Measurements from ENCODE around the gene DPYSL4. TPM values are rescaled to one million over a fixed set of nuclear protein-coding genes. Genes with fewer than 3 reads are reported as not detected.

The DPYSL4 gene
- total and polyA plus RNA-seq, 2 experiments from 2014 or later: 2.1 to 4.1 TPM

DNA sequence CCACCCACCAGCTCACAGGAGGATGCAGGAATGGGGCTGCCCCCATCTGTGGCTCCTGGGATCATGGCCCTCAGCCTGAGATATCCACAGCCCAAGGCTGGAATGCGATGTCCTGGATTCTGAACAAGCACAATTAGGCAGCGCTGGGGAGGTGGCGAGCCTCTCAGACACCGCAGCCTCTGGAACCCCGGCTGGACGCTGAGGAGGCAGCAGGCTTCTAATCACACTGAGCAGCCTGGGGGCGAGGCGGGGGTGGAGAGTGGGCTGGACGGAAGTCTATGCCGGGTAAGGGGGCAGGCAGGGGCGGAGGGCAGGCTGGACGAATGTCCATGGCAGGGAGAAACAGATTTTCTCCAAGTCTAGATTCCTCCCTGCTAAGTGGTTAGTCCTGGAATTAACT, 56.4 kb downstream of the DPYSL4 start:
- Histone ChIP-seq H4K20me1 (ENCODE audit: insufficient read depth, poor library complexity, severe bottlenecking) (no peaks in the 10 kb centered on the region), H3K36me3 (replicated peaks; ENCODE audit: insufficient read depth, low read depth) (no peaks in the 10 kb centered on the region), H2AFZ (no peak overlapping the region), H3K9me2 (replicated peaks; ENCODE audit: insufficient read depth) (no peaks in the 10 kb centered on the region), H3K9me3 (ENCODE audit: low read depth) (no peaks in the 10 kb centered on the region), H3K79me2 (no peaks in the 10 kb centered on the region), H3K4me3 (no peak overlapping the region), H3K4me2 (no peak overlapping the region), H3K27ac (no peak overlapping the region), H3K27me3 (no peaks in the 10 kb centered on the region), H3K4me1 (ENCODE audit: insufficient read depth) (no peaks in the 10 kb centered on the region)
- DNase-seq (ENCODE audit: low spot score): no peak
- TF ChIP-seq, protein P1, sequence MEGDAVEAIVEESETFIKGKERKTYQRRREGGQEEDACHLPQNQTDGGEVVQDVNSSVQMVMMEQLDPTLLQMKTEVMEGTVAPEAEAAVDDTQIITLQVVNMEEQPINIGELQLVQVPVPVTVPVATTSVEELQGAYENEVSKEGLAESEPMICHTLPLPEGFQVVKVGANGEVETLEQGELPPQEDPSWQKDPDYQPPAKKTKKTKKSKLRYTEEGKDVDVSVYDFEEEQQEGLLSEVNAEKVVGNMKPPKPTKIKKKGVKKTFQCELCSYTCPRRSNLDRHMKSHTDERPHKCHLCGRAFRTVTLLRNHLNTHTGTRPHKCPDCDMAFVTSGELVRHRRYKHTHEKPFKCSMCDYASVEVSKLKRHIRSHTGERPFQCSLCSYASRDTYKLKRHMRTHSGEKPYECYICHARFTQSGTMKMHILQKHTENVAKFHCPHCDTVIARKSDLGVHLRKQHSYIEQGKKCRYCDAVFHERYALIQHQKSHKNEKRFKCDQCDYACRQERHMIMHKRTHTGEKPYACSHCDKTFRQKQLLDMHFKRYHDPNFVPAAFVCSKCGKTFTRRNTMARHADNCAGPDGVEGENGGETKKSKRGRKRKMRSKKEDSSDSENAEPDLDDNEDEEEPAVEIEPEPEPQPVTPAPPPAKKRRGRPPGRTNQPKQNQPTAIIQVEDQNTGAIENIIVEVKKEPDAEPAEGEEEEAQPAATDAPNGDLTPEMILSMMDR (IDR thresholded peaks at IDR 0.05; ENCODE audit: poor library complexity): no peak
- TF ChIP-seq EZH2phosphoT487 (IDR thresholded peaks at IDR 0.05; ENCODE audit: low read depth, severe bottlenecking, unreplicated experiment) (no peak), EZH2 (IDR thresholded peaks at IDR 0.05; ENCODE audit: borderline replicate concordance) (no peak)
- WGBS (ENCODE audit: low lambda C conversion rate, missing lambda C conversion rate): 72% methylated on average over 12 of the region's 12 CpGs

DNA sequence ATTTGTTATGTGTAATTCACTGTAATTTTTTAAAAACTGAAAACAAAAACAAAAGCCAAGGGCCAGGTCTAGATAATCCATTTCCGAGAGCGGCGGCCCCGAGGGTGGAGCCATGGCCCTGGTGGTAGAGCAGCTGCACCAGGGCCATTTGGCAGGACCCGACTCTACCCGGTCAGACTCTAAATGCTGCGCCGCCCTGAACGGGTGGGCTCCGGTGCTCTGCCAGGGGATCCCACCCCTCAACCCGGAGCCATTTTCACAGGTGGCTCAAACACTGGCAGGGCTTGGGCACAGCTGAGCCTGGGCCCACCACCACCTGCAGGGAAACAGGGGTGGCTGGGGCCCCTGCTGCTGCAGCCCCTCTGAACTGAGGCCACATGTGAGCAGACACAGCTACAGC, 56.9 kb downstream of the DPYSL4 start:
- no peak for DNase-seq (ENCODE audit: low spot score)
- Histone ChIP-seq H3K4me1 (ENCODE audit: insufficient read depth) (peaks cover 4% of the 10 kb centered on the region), H3K79me2 (no peaks in the 10 kb centered on the region), H3K36me3 (replicated peaks; ENCODE audit: insufficient read depth, low read depth) (no peaks in the 10 kb centered on the region), H3K9me3 (ENCODE audit: low read depth) (no peaks in the 10 kb centered on the region), H3K27me3 (no peaks in the 10 kb centered on the region), H3K27ac (no peak overlapping the region), H3K4me2 (no peak overlapping the region), H4K20me1 (ENCODE audit: insufficient read depth, poor library complexity, severe bottlenecking) (no peaks in the 10 kb centered on the region), H3K9me2 (replicated peaks; ENCODE audit: insufficient read depth) (no peaks in the 10 kb centered on the region), H2AFZ (no peak overlapping the region), H3K4me3 (no peak overlapping the region)
- WGBS (ENCODE audit: low lambda C conversion rate, missing lambda C conversion rate): 92% methylated on average over 11 of the region's 11 CpGs
- TF ChIP-seq EZH2 (IDR thresholded peaks at IDR 0.05; ENCODE audit: borderline replicate concordance) (no peak), EZH2phosphoT487 (IDR thresholded peaks at IDR 0.05; ENCODE audit: low read depth, severe bottlenecking, unreplicated experiment) (no peak)
- TF ChIP-seq, protein P1 (IDR thresholded peaks at IDR 0.05; ENCODE audit: poor library complexity): no peak

DNA sequence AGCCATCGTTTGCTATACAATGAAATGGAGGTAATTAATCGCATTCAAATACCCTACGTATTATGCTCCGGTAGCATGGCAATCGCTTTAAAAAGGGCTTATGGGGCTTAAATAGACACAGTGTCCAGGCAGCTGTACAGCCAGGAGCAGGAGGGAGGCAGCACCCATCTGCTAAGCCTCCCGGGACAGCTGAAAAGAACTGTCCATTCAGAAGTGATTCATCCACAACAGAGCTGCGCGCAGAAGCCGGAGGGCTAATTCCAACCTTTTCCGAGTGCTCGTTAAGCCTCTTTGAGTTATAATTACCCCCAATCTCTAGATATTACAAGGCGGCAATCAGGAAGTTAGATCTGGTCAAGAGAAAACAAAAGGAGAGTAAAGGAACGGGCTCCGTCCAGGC, 58.3 kb downstream of the DPYSL4 start:
- Histone ChIP-seq H3K4me3 (no peak overlapping the region), H3K4me2 (no peak overlapping the region), H3K9me3 (ENCODE audit: low read depth) (no peaks in the 10 kb centered on the region), H3K27me3 (no peaks in the 10 kb centered on the region), H3K79me2 (no peaks in the 10 kb centered on the region), H3K27ac (no peak overlapping the region), H3K4me1 (ENCODE audit: insufficient read depth) (peaks cover 5% of the 10 kb centered on the region), H4K20me1 (ENCODE audit: insufficient read depth, poor library complexity, severe bottlenecking) (no peaks in the 10 kb centered on the region), H3K9me2 (replicated peaks; ENCODE audit: insufficient read depth) (no peaks in the 10 kb centered on the region), H2AFZ (no peak overlapping the region), H3K36me3 (replicated peaks; ENCODE audit: insufficient read depth, low read depth) (no peaks in the 10 kb centered on the region)
- no peak for DNase-seq (ENCODE audit: low spot score)
- 87% methylated on average over 14 of the region's 14 CpGs for WGBS (ENCODE audit: low lambda C conversion rate, missing lambda C conversion rate)
- no peak for TF ChIP-seq EZH2 (IDR thresholded peaks at IDR 0.05; ENCODE audit: borderline replicate concordance)

DNA sequence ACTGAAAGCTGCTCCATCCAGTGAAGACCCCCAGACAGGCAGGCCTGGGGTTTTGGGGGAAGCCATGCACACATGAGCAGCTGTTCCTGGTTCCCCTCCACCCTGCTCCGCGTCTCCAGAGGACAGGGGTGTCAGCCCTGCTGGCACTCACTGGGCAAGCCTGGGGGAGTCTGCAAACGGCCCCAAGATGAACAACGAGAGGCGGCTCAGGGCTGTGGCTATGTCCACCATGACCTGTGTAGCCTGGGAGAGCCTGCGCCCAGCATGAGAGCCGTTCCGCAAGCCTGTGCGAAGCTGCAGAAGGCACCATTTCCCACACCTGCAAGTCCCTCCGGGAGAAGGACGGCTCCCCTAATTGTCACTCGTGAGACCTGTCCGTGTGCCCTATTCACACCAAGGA, 59.5 kb downstream of the DPYSL4 start:
- Histone ChIP-seq H2AFZ (no peak overlapping the region), H4K20me1 (ENCODE audit: insufficient read depth, poor library complexity, severe bottlenecking) (no peaks in the 10 kb centered on the region), H3K27ac (no peak overlapping the region), H3K36me3 (replicated peaks; ENCODE audit: insufficient read depth, low read depth) (no peaks in the 10 kb centered on the region), H3K79me2 (no peaks in the 10 kb centered on the region), H3K4me1 (ENCODE audit: insufficient read depth) (peaks cover 5% of the 10 kb centered on the region), H3K9me3 (ENCODE audit: low read depth) (no peaks in the 10 kb centered on the region), H3K4me3 (no peak overlapping the region), H3K27me3 (no peaks in the 10 kb centered on the region), H3K4me2 (no peak overlapping the region), H3K9me2 (replicated peaks; ENCODE audit: insufficient read depth) (no peaks in the 10 kb centered on the region)
- DNase-seq (ENCODE audit: low spot score): no peak
- no peak for TF ChIP-seq EZH2 (IDR thresholded peaks at IDR 0.05; ENCODE audit: borderline replicate concordance)
- TF ChIP-seq, protein P1 (IDR thresholded peaks at IDR 0.05; ENCODE audit: poor library complexity): no peak
- WGBS (ENCODE audit: low lambda C conversion rate, missing lambda C conversion rate): 93% methylated on average over 13 of the region's 13 CpGs

Data from hepatocyte (in vitro differentiated cells).